Right lobe of liver (tissue), 6 donors: ENCODE data around the gene FAM135A. TPM values are rescaled to one million over a fixed set of nuclear protein-coding genes. Genes with fewer than 3 reads are reported as not detected.
A peak's percentile ranks its signal among the peaks of the same experiment; 100 is the strongest.
"Not testable (repeated sequence)": the region's sequence is repeated elsewhere in the genome, so short reads cannot be mapped to it uniquely, and the experiment has no call there.

ENCODE experiments used
- ATAC-seq, 4 donors: fragments of 200-7000 bp; cut with Tn5 transposase; one replicate each; pipeline ENCODE4 v1.9.1; 2020; ENCODE audit warnings: mild to moderate bottlenecking in 4 of 4, moderate library complexity in 4 of 4
- DNase-seq, 3 donors: peaks; one replicate each; pipeline ENCODE4 v3.0.0-alpha.2; 2020
- H3K27ac ChIP-seq, 3 donors: fragments of 200-600 bp; one replicate each; pipeline ENCODE4 v1.8.0; 2022
- H3K27me3 ChIP-seq, 2 donors: fragments of 200-600 bp; one replicate each; pipeline ENCODE4 v1.8.0; 2022
- H3K36me3 ChIP-seq, 4 donors: fragments of 200-600 bp; sonication (generic) in 1 of 4; one replicate each; pipeline versions ENCODE4 v1.5.1 to v1.8.0; 2017 to 2022; ENCODE audit warnings: control low read depth in 1 of 4
- H3K4me1 ChIP-seq, 4 donors: fragments of 200-600 bp; sonication (generic) in 1 of 4; one replicate each; pipeline versions ENCODE4 v1.5.1 to v1.8.0; 2017 to 2022; ENCODE audit warnings: control low read depth in 1 of 4
- H3K4me3 ChIP-seq, 3 donors: fragments of 200-600 bp; one replicate each; pipeline ENCODE4 v1.8.0; 2022
- H3K9me3 ChIP-seq, 4 donors: fragments of 200-600 bp; sonication (generic) in 1 of 4; one replicate each; pipeline versions ENCODE4 v1.5.1 to v1.8.0; 2017 to 2022; ENCODE audit warnings: control low read depth in 1 of 4
- CTCF ChIP-seq, 4 donors: fragments of 200-600 bp in 3 of 4; fragments of 450-650 bp in 1 of 4; IDR thresholded peaks; one replicate each; pipeline versions ENCODE4 v1.5.1 to v1.8.0; 2016 to 2022; ENCODE audit warnings: antibody characterized with exemption in 4 of 4, mild to moderate bottlenecking in 2 of 4
- POLR2A ChIP-seq: fragments of 450-650 bp; IDR thresholded peaks from one replicate; pipeline ENCODE4 v1.6.1; 2017; ENCODE audit warnings: antibody characterized with exemption, mild to moderate bottlenecking
- WGBS: methylation state at CpG from one replicate; pipeline ENCODE4 v1.1.6; 2018; ENCODE audit warnings: low coverage, low lambda C conversion rate; ENCODE audit not compliant: insufficient coverage; ENCODE audit errors: missing lambda C conversion rate; 5-methylcytosine and 5-hydroxymethylcytosine counted together
- intact Hi-C, 2 donors: fragments of 100-400 bp; cut with DNase I; formaldehyde crosslinking; loops; one replicate each; pipeline versions ENCODE4 v1.11.2 to v1.14.1; 2022
- total RNA-seq, 6 experiments: library from RNA; depleted of rRNA in 2 of 6; stranded (reverse); fragments of >200 nt in 2 of 6; fragmentation: NEBNext Ultra II Directional in 3 of 6; extraction: Animal tissue kit (Norgen Biotek cat#: 25700) in 3 of 6; gene quantifications; one replicate each; pipeline versions ENCODE4 v1.1.0 to v1.2.4, GENCODE V29; 2016 to 2023
- donor health status: DM: no; HTN: yes; CAD: no.
- donor health status: DM: no; HTN: no; CAD: no.
- donor health status: DM: no; HTN: no; CAD: no.
- donor health status: DM: no; HTN: yes; CAD: no.
- donor health status: DM: no; HTN: yes; CAD: no.

The FAM135A gene
- total RNA-seq, 6 experiments from 2014 or later, result 3.9 to 17.0 (median 8.0) TPM

- no peaks in the 10 kb centered on the region for H3K4me1 ChIP-seq
- H3K9me3 ChIP-seq, result no peaks in the 10 kb centered on the region
- peak in 3 of 4 donors; percentile 15 to 27 (median 17) for TF ChIP-seq CTCF (IDR thresholded peaks at IDR 0.05)
- TF ChIP-seq POLR2A, result no peak
- no peaks in the 10 kb centered on the region for H3K27me3 ChIP-seq
- ATAC-seq, result peak in 2 of 4 donors; percentile 28 to 31
- H3K36me3 ChIP-seq, result no peaks in the 10 kb centered on the region
- no peak overlapping the region for H3K4me3 ChIP-seq
- H3K27ac ChIP-seq, result no peak overlapping the region
- no peak for DNase-seq
- intact Hi-C loops, result no loop called here
Observed at GRCh38 chr6:70547313-70547712, 134.0 kb downstream of the FAM135A start.

GRCh38 chr6:70547905-70548304 lies 134.6 kb downstream of the FAM135A start:
- H3K4me3 ChIP-seq, result no peak overlapping the region
- no peak for ATAC-seq

GRCh38 chr6:70549327-70549726 lies 136.0 kb downstream of the FAM135A start:
- Histone ChIP-seq H3K27ac (no peak overlapping the region), H3K4me3 (no peak overlapping the region), H3K9me3 (no peaks in the 10 kb centered on the region), H3K4me1 (no peaks in the 10 kb centered on the region), H3K27me3 (no peaks in the 10 kb centered on the region), H3K36me3 (no peaks in the 10 kb centered on the region)
- intact Hi-C loops, result no loop called here
- TF ChIP-seq POLR2A, result no peak
- TF ChIP-seq CTCF (IDR thresholded peaks at IDR 0.05), result no peak
- no peak for DNase-seq
- ATAC-seq, result no peak

More at GRCh38 chr6:70547905-70548304, 134.6 kb downstream of the FAM135A start:
- DNase-seq, result no peak
- Histone ChIP-seq H3K27me3 (no peaks in the 10 kb centered on the region), H3K27ac (no peak overlapping the region), H3K36me3 (no peaks in the 10 kb centered on the region), H3K4me1 (no peaks in the 10 kb centered on the region), H3K9me3 (no peaks in the 10 kb centered on the region)
- intact Hi-C loops, result no loop called here
- 84% methylated on average over 3 of the region's 3 CpGs for WGBS
- TF ChIP-seq POLR2A (no peak), CTCF (IDR thresholded peaks at IDR 0.05) (no peak)

GRCh38 chr6:70551566-70551965 lies 138.3 kb downstream of the FAM135A start:
- Histone ChIP-seq H3K27me3 (no peaks in the 10 kb centered on the region), H3K4me1 (no peaks in the 10 kb centered on the region), H3K9me3 (no peaks in the 10 kb centered on the region), H3K27ac (no peak overlapping the region), H3K4me3 (no peak overlapping the region), H3K36me3 (no peaks in the 10 kb centered on the region)
- DNase-seq (no peak), ATAC-seq (peak; percentile 38 to 75 (median 62))
- peak in 2 of 4 donors; percentile 10 to 23 for TF ChIP-seq CTCF (IDR thresholded peaks at IDR 0.05)
- TF ChIP-seq POLR2A, result no peak
- 82% methylated on average over 1 of the region's 1 CpG for WGBS
- intact Hi-C loops, result no loop called here

GRCh38 chr6:70552286-70552940 lies 139.1 kb downstream of the FAM135A start:
- intact Hi-C loops, result not testable (repeated sequence)

More at GRCh38 chr6:70552286-70552940, 139.1 kb downstream of the FAM135A start:
- not testable (repeated sequence) for H3K4me3 ChIP-seq, H3K9me3 ChIP-seq, H3K4me1 ChIP-seq, H3K36me3 ChIP-seq, H3K27ac ChIP-seq, DNase-seq, ATAC-seq, H3K27me3 ChIP-seq
- 80% methylated on average over 13 of the region's 13 CpGs for WGBS
